Measurements from ENCODE around the gene EIPR1. TPM values are rescaled to one million over a fixed set of nuclear protein-coding genes. Genes with fewer than 3 reads are reported as not detected.

The EIPR1 gene
- total RNA-seq, 1 experiment from 2014 or later, result 27.8 TPM

DNA sequence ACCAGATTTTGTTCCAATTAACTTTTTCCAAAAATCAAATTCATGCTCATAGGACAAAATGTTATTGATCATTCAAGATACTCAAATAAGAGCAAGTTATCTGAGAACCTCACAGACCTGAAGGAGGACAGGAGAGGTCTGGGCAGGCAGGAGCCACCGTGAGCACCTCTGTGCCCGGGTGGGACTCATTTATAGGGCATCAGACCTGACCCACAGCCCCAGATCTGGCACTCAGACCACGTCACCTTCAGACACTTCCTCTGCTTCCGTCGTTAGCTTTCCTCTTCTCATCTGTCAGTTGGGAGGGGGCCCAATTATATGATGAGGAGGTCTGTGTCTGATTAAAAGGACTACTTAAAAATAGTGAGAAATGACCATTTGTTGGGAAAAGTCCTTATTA, 169.4 kb downstream of the EIPR1 start:
- no CpG with 5 or more reads among the region's 5 CpGs for WGBS (ENCODE audit: extremely low coverage, insufficient read length, low lambda C conversion rate)
- Histone ChIP-seq H3K56ac (ENCODE audit: insufficient read length, low read depth, low read length) (no peak overlapping the region), H3K79me2 (ENCODE audit: insufficient read depth, low read length) (no peaks in the 10 kb centered on the region)

More for the DNA sequence above, 169.4 kb downstream of the EIPR1 start:
- Mint-ChIP-seq H3K36me3 (ENCODE audit: insufficient read depth in 1 of 3, low read depth in 3 of 3) (peaks cover 3 to 10% (median 8%) of the 10 kb centered on the region in 3 experiments; a peak in 6 of 7 replicates), H3K27me3 (ENCODE audit: low read depth) (no peaks in the 10 kb centered on the region), H3K9me3 (no peaks in the 10 kb centered on the region), H3K4me1 (peaks cover 0 to 8% of the 10 kb centered on the region in 2 experiments; a peak in 2 of 4 replicates), H3K4me3 (no peak overlapping the region), H3K27ac (no peak overlapping the region)
- Histone ChIP-seq H4K91ac (ENCODE audit: insufficient read length, low read depth, low read length) (no peak overlapping the region), H3K23me2 (ENCODE audit: insufficient read length, low read depth, low read length, poor library complexity, severe bottlenecking) (no peaks in the 10 kb centered on the region), H2BK120ac (ENCODE audit: low read depth, low read length, poor library complexity, severe bottlenecking) (no peak overlapping the region), H4K20me1 (ENCODE audit: control insufficient read depth, insufficient read depth, insufficient read length) (no peaks in the 10 kb centered on the region), H2BK20ac (ENCODE audit: low read depth, low read length, poor library complexity, severe bottlenecking) (no peak overlapping the region), H2AFZ (ENCODE audit: low read length) (no peak overlapping the region), H3K4ac (ENCODE audit: low read depth, low read length) (no peak overlapping the region), H2BK15ac (ENCODE audit: low read depth, low read length) (no peak overlapping the region), H3K4me1 (ENCODE audit: insufficient read depth, low read length) (no peaks in the 10 kb centered on the region), H3K14ac (ENCODE audit: insufficient read depth, low read length) (no peak overlapping the region), H4K5ac (ENCODE audit: insufficient read length, low read depth, low read length) (no peak overlapping the region), H3K79me1 (ENCODE audit: insufficient read depth, low read depth, low read length, poor library complexity, severe bottlenecking) (no peaks in the 10 kb centered on the region), H3K27me3 (ENCODE audit: insufficient read depth, low read length) (no peaks in the 10 kb centered on the region), H2AK5ac (ENCODE audit: insufficient read length, low read length) (no peak overlapping the region), H3K4me2 (ENCODE audit: insufficient read depth, insufficient read length, low read length) (no peak overlapping the region), H3K27ac (ENCODE audit: insufficient read length, low read depth, low read length) (no peak overlapping the region), H3K23ac (ENCODE audit: insufficient read length, low read depth, low read length) (no peak overlapping the region), H3K9me3 (ENCODE audit: control insufficient read depth, low read depth, low read length) (no peaks in the 10 kb centered on the region), H2BK5ac (ENCODE audit: insufficient read length, low read length) (no peak overlapping the region), H3K9ac (ENCODE audit: extremely low read depth, insufficient read length, low read length) (no peak overlapping the region), H3T11ph (ENCODE audit: low read length) (no peak overlapping the region), H3K18ac (ENCODE audit: insufficient read length, low read depth, low read length) (no peak overlapping the region), H4K8ac (replicated peaks; ENCODE audit: insufficient read length, low read depth, low read length) (no peak overlapping the region), H2BK12ac (ENCODE audit: insufficient read length, low read depth, low read length) (no peak overlapping the region)
- TF ChIP-seq, protein P1, sequence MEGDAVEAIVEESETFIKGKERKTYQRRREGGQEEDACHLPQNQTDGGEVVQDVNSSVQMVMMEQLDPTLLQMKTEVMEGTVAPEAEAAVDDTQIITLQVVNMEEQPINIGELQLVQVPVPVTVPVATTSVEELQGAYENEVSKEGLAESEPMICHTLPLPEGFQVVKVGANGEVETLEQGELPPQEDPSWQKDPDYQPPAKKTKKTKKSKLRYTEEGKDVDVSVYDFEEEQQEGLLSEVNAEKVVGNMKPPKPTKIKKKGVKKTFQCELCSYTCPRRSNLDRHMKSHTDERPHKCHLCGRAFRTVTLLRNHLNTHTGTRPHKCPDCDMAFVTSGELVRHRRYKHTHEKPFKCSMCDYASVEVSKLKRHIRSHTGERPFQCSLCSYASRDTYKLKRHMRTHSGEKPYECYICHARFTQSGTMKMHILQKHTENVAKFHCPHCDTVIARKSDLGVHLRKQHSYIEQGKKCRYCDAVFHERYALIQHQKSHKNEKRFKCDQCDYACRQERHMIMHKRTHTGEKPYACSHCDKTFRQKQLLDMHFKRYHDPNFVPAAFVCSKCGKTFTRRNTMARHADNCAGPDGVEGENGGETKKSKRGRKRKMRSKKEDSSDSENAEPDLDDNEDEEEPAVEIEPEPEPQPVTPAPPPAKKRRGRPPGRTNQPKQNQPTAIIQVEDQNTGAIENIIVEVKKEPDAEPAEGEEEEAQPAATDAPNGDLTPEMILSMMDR (conservative IDR thresholded peaks at IDR 0.05), result no peak
- DNase-seq, result no peak
